Measurements from ENCODE around the gene BEST3.

GRCh38 chr12:69662764-69663163, 36.3 kb downstream of the BEST3 start:
- TF ChIP-seq CTCF (IDR thresholded peaks at IDR 0.05; ENCODE audit: poor library complexity) (no peak), EZH2 (IDR thresholded peaks at IDR 0.05; ENCODE audit: borderline replicate concordance) (no peak)

All from hepatocyte (in vitro differentiated cells).